Measurements from ENCODE around the gene PAX3. TPM values are rescaled to one million over a fixed set of nuclear protein-coding genes. Genes with fewer than 3 reads are reported as not detected.

PAX3 gene
- total RNA-seq, 3 donors from 2014 or later (not counting 1 experiment from before 2014, with no cell fraction given) = not detected

GRCh38 chr2:222289278-222290160 is 9.3 kb downstream of the PAX3 start:
- intact Hi-C loops (cut with micrococcal nuclease) = no loop called here
- H3K9me3 Mint-ChIP-seq = peaks cover 0 to 2% of the 10 kb centered on the region in 2 donors
- no peak overlapping the region for H3K27ac Mint-ChIP-seq
- Histone ChIP-seq H3K9me3 (ENCODE audit: control insufficient read depth, insufficient read depth, low read length) (no peaks in the 10 kb centered on the region), H3K27me3 (ENCODE audit: control insufficient read depth, insufficient read depth, low read length) (peaks cover 51% of the 10 kb centered on the region), H3K4me1 (ENCODE audit: control insufficient read depth, insufficient read depth, low read length) (no peaks in the 10 kb centered on the region), H3K27ac (ENCODE audit: low read length) (no peak overlapping the region), H3K36me3 (ENCODE audit: control insufficient read depth, insufficient read depth, low read length) (no peaks in the 10 kb centered on the region), H3K4me3 (ENCODE audit: low read length) (no peak overlapping the region)
- H3K36me3 Mint-ChIP-seq = peaks cover 32% of the 10 kb centered on the region
- no peak for DNase-seq
- H3K4me3 Mint-ChIP-seq = no peak overlapping the region
- no peak for ATAC-seq
- peaks cover 63 to 81% of the 10 kb centered on the region in 2 donors for H3K27me3 Mint-ChIP-seq (ENCODE audit: low read depth in 2 of 2)
- no peak for TF ChIP-seq CTCF (IDR thresholded peaks at IDR 0.05)
- 21% methylated on average over 30 of the region's 30 CpGs for WGBS (ENCODE audit: insufficient coverage)
- no peaks in the 10 kb centered on the region for H3K4me1 Mint-ChIP-seq

GRCh38 chr2:222288590-222289277 is 10.1 kb downstream of the PAX3 start:
- no peaks in the 10 kb centered on the region for H3K4me1 Mint-ChIP-seq
- no peak for TF ChIP-seq CTCF (IDR thresholded peaks at IDR 0.05)
- H3K9me3 Mint-ChIP-seq = peaks cover 0 to 2% of the 10 kb centered on the region in 2 donors
- no peak overlapping the region for H3K4me3 Mint-ChIP-seq
- H3K27ac Mint-ChIP-seq = no peak overlapping the region
- H3K27me3 ChIP-seq (ENCODE audit: control insufficient read depth, insufficient read depth, low read length) = peaks cover 45% of the 10 kb centered on the region
- peaks cover 64 to 73% of the 10 kb centered on the region in 2 donors for H3K27me3 Mint-ChIP-seq (ENCODE audit: low read depth in 2 of 2)
- no peaks in the 10 kb centered on the region for H3K36me3 ChIP-seq (ENCODE audit: control insufficient read depth, insufficient read depth, low read length)
- intact Hi-C loops (cut with micrococcal nuclease) = no loop called here
- ATAC-seq = no peak
- H3K4me1 ChIP-seq (ENCODE audit: control insufficient read depth, insufficient read depth, low read length) = no peaks in the 10 kb centered on the region
- H3K4me3 ChIP-seq (ENCODE audit: low read length) = no peak overlapping the region
- WGBS (ENCODE audit: insufficient coverage) = 25% methylated on average over 8 of the region's 8 CpGs
- peaks cover 32% of the 10 kb centered on the region for H3K36me3 Mint-ChIP-seq
- no peak overlapping the region for H3K27ac ChIP-seq (ENCODE audit: low read length)
- no peak for DNase-seq
- H3K9me3 ChIP-seq (ENCODE audit: control insufficient read depth, insufficient read depth, low read length) = no peaks in the 10 kb centered on the region

GRCh38 chr2:222287862-222288479 is 10.8 kb downstream of the PAX3 start:
- no peaks in the 10 kb centered on the region for H3K4me1 Mint-ChIP-seq
- peaks cover 32% of the 10 kb centered on the region for H3K36me3 Mint-ChIP-seq
- peaks cover 0 to 2% of the 10 kb centered on the region in 2 donors for H3K9me3 Mint-ChIP-seq
- no peak overlapping the region for H3K4me3 Mint-ChIP-seq
- no peaks in the 10 kb centered on the region for H3K9me3 ChIP-seq (ENCODE audit: control insufficient read depth, insufficient read depth, low read length)
- intact Hi-C loops (cut with micrococcal nuclease) = no loop called here
- no peak overlapping the region for H3K27ac Mint-ChIP-seq
- WGBS (ENCODE audit: insufficient coverage) = 35% methylated on average over 2 of the region's 4 CpGs
- ATAC-seq = no peak
- no peak overlapping the region for H3K27ac ChIP-seq (ENCODE audit: low read length)
- H3K4me1 ChIP-seq (ENCODE audit: control insufficient read depth, insufficient read depth, low read length) = no peaks in the 10 kb centered on the region
- no peaks in the 10 kb centered on the region for H3K36me3 ChIP-seq (ENCODE audit: control insufficient read depth, insufficient read depth, low read length)
- H3K27me3 Mint-ChIP-seq (ENCODE audit: low read depth in 2 of 2) = peaks cover 59 to 66% of the 10 kb centered on the region in 2 donors
- no peak overlapping the region for H3K4me3 ChIP-seq (ENCODE audit: low read length)
- no peak for TF ChIP-seq CTCF (IDR thresholded peaks at IDR 0.05)
- peaks cover 42% of the 10 kb centered on the region for H3K27me3 ChIP-seq (ENCODE audit: control insufficient read depth, insufficient read depth, low read length)
- DNase-seq = no peak
